Neural progenitor cell (in vitro differentiated cells): ENCODE measurements around the gene ACBD6.

Experiments used
- EZH2 ChIP-seq: fragments of 200-600 bp; sonication (generic); IDR thresholded peaks from 2 replicates; pipeline ENCODE4 v1.6.1; 2017; ENCODE audit warnings: antibody characterized with exemption, mild to moderate bottlenecking, moderate library complexity
- EZH2phosphoT487 ChIP-seq: fragments of 200-600 bp; sonication (generic); IDR thresholded peaks from 2 replicates; pipeline ENCODE4 v1.6.1; 2017; ENCODE audit warnings: antibody characterized with exemption
- TF ChIP-seq, protein P1 (sequence below): fragments of 200-600 bp; sonication (generic); IDR thresholded peaks from 2 replicates; pipeline ENCODE4 v1.5.1; 2017; ENCODE audit warnings: antibody characterized with exemption, mild to moderate bottlenecking

GRCh38 chr1:180283098-180283497, 219.3 kb downstream of the ACBD6 start:
- TF ChIP-seq, protein P1, sequence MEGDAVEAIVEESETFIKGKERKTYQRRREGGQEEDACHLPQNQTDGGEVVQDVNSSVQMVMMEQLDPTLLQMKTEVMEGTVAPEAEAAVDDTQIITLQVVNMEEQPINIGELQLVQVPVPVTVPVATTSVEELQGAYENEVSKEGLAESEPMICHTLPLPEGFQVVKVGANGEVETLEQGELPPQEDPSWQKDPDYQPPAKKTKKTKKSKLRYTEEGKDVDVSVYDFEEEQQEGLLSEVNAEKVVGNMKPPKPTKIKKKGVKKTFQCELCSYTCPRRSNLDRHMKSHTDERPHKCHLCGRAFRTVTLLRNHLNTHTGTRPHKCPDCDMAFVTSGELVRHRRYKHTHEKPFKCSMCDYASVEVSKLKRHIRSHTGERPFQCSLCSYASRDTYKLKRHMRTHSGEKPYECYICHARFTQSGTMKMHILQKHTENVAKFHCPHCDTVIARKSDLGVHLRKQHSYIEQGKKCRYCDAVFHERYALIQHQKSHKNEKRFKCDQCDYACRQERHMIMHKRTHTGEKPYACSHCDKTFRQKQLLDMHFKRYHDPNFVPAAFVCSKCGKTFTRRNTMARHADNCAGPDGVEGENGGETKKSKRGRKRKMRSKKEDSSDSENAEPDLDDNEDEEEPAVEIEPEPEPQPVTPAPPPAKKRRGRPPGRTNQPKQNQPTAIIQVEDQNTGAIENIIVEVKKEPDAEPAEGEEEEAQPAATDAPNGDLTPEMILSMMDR, result no peak
- TF ChIP-seq EZH2 (no peak), EZH2phosphoT487 (no peak)
